Retinal pigment epithelial cell (primary cell): ENCODE data around the gene DIDO1.
A peak's percentile ranks its signal among the peaks of the same experiment; 100 is the strongest.
"Not testable (repeated sequence)": the region's sequence is repeated elsewhere in the genome, so short reads cannot be mapped to it uniquely, and the experiment has no call there.

ENCODE experiments used
- DNase-seq: peaks from one replicate; pipeline ENCODE4 v3.0.0-alpha.2; 2010; ENCODE audit warnings: low read depth
- H3K4me3 ChIP-seq: 2 replicates; pipeline ENCODE4 v1.5.1; 2011; ENCODE audit warnings: mild to moderate bottlenecking, low read length, control low read depth, moderate library complexity
- TF ChIP-seq, protein P1 (sequence below): conservative IDR thresholded peaks from 2 replicates; pipeline ENCODE4 v1.5.1; 2011; ENCODE audit warnings: low read depth, low read length, control low read depth, inconsistent platforms

Gene DIDO1

DNA sequence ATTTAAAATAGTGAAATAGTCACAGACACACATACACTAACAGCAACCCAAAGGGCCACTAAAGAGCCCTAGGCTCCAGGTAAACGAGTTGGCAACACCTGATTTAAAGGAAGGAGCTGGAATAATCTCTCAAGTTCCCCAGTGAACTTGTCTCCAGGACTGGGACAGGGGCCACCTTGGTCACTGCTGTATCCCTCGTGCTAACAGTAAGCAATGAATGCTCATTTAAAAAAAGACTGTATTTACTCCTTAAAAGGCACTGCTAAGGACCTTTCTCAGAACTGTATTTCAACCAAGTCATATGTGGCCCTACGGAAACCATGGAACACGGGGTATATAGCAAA is 1.3 kb downstream of the DIDO1 start:
- TF ChIP-seq, protein P1, sequence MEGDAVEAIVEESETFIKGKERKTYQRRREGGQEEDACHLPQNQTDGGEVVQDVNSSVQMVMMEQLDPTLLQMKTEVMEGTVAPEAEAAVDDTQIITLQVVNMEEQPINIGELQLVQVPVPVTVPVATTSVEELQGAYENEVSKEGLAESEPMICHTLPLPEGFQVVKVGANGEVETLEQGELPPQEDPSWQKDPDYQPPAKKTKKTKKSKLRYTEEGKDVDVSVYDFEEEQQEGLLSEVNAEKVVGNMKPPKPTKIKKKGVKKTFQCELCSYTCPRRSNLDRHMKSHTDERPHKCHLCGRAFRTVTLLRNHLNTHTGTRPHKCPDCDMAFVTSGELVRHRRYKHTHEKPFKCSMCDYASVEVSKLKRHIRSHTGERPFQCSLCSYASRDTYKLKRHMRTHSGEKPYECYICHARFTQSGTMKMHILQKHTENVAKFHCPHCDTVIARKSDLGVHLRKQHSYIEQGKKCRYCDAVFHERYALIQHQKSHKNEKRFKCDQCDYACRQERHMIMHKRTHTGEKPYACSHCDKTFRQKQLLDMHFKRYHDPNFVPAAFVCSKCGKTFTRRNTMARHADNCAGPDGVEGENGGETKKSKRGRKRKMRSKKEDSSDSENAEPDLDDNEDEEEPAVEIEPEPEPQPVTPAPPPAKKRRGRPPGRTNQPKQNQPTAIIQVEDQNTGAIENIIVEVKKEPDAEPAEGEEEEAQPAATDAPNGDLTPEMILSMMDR = no peak
- H3K4me3 ChIP-seq = peak overlapping the region; percentile 88
- no peak for DNase-seq

DNA sequence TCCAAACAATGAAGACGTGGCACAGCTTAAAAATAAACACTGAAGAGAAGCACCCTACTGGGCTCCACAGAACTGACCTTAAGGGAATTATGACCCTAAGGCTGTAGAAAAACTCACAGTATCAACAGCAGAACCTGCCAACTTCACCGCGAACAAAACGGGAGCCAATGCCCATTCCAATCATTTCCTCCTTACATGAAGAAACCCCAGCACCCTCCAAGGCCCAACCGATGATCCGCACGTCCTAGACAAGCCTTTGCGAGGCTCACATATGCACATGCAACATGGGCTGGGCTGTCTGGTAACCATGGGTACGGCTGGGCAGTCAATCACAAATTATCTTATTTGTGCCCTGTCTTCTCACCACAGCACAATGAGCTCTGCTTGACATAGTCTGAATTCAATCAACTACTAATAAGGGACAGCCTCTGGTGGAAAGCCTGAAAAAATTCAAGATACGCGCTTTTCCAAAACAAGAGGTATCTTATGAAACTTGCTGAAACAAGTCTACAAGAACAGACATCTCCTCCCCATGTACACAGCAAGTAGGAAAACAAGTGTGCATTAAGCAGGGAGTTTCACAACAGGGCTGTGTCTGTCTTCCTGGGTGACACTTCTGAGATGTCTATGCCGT is 1.7 kb downstream of the DIDO1 start:
- TF ChIP-seq, protein P1 = no peak
- DNase-seq = no peak

DNA sequence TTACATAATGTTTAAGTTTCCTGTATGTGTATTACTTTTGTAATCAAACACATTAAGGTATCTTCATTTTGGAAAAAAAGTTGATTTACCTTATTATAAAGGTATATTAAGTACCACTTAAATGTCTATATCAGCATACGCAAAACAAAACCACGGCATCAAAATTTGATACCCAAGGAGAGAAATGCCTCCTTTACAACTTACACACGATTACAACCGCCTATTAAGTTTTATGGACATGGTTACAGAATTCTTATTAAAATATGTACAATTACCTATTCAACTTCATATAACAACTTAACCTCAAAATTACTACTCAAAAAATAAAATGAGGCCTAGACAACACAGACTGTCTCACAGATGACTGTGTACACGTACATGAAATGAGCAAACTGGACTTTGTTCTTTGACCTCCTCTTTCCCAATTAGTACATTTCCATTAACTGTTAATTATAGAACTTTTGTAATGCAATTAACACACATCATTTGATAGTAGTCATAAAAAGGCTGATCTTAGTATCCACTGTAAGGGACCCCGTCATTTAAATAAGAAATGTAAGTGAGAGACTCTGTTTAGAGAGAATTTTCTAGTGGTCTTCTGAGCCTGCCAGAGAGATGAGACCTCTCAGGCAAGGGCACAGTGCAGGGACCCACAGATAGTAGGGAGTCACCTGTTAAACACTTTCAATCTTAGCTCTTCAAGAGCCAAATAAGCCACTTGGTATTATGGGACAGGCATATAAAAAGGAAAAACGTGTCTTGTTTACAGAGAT is 2.5 kb downstream of the DIDO1 start:
- DNase-seq = no peak
- H3K4me3 ChIP-seq = peak overlapping the region; percentile 88
- TF ChIP-seq, protein P1 = no peak

More for the DNA sequence above, 1.7 kb downstream of the DIDO1 start:
- peak overlapping the region; percentile 88 for H3K4me3 ChIP-seq

DNA sequence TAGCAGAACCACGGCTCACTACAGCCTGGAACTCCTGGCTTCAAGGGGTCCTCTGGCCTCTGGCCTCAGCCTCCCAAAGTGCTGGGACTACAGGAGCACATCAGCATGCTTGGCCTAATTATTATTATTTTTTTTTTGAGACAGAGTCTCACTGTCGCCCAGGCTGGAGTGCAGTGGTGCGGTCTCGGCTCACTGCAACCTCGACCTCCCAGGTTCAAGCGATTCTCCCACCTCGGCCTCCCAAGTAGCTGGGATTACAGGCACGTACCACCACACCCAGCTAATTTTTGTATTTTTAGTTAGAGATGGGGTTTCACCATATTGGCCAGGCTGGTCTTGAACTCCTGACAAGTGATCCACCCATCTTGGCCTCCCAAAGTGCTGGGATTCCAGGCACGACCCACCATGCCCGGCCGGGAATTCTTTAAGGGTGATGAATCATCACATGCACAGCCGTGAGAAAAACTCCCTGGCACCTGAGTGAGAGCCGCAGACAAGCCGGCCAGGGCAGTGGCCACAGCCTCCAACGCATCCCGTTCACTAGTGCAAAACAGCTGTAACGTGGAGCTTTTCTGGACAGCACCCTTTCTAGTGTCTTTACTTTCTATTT is 3.1 kb downstream of the DIDO1 start:
- H3K4me3 ChIP-seq, DNase-seq: not testable (repeated sequence)

DNA sequence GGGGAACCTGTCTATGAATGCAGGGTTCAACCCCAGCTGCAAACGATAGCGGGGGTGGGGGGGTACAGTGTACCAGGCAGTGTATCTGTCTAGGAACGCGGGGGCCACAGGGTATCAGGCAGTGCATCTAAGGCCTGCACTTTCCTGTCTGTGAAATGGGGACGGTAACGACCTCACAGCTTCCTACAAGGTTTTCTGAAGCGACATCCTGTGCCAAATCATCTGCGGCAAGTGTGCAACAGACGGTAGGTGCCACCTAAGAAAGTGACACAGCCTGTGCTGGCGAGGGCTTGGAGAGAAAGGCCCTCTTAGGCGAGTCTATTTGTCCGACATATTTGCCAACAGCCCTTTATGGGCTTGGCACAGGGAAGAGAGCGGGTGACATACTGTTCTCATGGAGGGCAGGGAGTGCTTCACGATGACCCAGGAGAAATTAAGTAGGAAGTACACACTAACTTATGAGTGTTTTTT is 3.8 kb downstream of the DIDO1 start:
- TF ChIP-seq, protein P1 = no peak
- no peak overlapping the region for H3K4me3 ChIP-seq
- no peak for DNase-seq

DNA sequence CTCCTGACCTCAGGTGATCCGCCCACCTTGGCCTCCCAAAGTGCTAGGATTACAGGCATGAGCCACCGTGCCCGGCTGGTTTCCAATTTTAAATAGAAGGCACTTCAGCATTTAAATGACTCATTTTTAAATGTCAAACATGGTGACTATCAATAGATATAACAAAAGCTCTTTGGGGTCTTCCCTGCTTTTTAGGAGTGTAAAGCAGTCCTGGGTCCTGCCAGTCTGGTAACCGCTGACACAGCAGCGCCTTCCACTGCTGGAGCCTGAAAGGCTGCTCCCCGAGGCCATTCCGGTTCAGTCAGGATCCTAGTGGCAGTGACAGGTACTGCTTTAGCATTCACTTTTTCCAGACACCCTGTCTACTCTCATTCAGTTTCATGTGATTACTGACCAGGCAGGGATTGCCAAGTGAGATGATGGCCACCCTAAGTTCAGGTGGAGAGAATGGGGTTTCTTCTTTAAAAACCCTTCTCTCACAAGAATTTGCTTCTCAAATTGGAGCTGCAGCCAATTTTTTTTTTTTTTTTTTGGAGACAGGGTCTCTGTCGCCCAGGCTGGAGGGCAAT is 5.1 kb downstream of the DIDO1 start:
- no peak for DNase-seq
- no peak overlapping the region for H3K4me3 ChIP-seq
- TF ChIP-seq, protein P1 = peak; percentile 74

DNA sequence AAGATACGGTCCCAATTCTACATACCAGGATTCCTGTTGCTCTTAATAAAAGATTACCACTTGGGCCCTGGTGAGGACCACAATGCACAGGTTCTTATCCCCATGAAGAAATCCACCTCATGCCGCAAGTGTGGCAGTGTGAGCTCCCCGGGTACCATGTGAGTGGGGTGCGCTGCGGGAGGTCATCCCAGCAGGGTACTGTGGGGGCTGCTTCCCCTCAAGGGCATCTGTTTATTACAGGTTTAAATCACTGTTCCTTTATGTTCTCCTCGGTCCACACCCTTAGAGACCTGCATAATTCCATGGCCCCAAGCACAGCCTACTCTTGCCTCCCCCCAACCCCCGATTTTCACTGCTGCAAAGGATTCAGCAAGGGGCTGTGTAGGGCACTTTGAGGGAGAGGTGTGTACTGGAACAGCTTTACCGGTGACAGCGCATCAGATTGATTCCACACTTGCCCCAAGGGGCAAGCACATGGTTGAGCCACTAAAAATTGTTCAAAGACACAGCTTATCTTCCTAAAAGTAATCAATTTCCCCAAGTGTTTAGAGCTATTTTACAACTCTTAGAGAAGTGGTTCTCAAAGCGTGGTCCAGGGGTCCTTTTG is 6.2 kb downstream of the DIDO1 start:
- TF ChIP-seq, protein P1 = no peak

More for the DNA sequence above, 6.2 kb downstream of the DIDO1 start:
- H3K4me3 ChIP-seq = no peak overlapping the region
- DNase-seq = no peak
